NCI-H2171 (cell line): ENCODE data around the gene LIMK1.
A peak's percentile ranks its signal among the peaks of the same experiment; 100 is the strongest.

Experiments
- DNase-seq: peaks from one replicate; lab custom pipeline; 2025; lab: John Stamatoyannopoulos, UW

LIMK1 gene

GRCh38 chr7:74056096-74056915 lies 27.3 kb upstream of the LIMK1 start:
- DNase-seq = no peak

DNA sequence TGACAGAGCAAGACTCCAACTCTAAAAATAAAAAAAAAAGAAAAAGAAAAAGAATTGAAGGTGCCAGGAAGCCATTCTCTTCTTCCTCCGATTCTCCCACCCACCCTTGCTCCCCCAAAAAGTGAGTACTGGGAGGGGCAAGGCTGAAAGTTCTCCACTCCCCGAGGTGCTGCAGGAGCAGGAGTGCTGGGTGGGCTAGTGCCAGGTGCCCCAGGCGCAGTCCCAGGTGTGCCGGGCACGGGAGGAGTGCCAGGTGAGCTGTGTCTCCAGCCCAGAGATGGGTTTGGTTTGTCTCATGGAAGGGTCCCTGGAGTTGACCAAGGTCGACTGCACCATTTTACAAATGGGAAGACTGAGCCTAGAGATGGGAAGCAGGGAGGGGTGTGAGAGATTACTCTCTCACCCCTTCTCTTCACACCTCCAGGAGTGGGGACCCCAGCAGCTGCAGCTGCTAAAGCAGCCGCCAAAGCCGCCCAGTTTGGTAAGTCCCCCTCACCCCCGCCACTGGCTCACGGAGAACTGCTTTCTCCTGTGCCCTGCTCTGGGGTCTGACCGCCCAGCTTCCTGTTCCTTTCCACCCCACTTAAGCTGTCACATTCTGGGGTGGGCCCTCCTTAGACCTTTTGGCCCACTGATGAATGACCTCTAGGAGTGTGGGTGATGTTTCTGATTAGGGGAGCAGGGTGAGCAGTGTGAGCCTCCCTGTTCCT lies 26.2 kb upstream of the LIMK1 start:
- DNase-seq = no peak

DNA sequence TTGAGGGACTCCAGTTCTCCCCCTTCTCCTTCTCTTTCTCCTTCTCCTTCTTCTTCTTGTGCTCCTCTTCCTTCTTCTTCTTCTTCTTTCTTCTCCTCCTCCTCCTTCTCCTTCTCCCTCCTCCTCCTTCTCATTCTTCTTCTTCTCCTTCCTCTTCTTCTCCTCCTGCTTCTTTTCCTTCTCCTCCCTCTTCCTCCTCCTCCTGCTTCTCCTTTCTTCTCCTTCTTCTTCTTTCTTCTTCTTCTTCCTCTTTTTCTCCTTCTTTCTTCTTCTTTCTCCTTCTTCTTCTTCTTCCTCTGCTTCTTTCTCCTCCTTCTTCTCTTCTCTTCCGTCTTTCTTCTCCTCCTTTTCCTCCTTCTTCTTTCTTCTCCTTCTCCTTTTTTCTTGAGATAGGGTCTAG lies 25.6 kb upstream of the LIMK1 start:
- DNase-seq = no peak

- no peak for DNase-seq
Measured at GRCh38 chr7:74058486-74058885, 25.1 kb upstream of the LIMK1 start.

DNA sequence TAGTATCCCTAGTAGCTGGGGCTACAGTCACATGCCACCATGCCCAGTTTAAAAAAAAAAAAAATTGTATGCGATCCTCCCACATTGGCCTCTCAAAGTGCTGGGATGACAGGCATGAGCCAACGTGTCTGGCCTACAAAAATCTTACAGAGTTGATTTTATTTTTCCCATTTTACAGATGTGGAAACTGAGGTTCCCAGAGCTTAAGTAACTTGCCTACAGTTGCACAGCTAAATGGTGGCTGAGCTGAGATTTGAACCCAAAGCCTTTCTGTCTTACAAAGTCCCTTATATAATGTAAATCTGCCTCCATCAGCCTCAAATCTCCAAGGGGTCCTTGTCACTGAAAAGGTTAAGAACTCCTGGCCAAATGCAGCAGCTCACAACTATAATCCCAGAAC lies 24.6 kb upstream of the LIMK1 start:
- DNase-seq = no peak

DNA sequence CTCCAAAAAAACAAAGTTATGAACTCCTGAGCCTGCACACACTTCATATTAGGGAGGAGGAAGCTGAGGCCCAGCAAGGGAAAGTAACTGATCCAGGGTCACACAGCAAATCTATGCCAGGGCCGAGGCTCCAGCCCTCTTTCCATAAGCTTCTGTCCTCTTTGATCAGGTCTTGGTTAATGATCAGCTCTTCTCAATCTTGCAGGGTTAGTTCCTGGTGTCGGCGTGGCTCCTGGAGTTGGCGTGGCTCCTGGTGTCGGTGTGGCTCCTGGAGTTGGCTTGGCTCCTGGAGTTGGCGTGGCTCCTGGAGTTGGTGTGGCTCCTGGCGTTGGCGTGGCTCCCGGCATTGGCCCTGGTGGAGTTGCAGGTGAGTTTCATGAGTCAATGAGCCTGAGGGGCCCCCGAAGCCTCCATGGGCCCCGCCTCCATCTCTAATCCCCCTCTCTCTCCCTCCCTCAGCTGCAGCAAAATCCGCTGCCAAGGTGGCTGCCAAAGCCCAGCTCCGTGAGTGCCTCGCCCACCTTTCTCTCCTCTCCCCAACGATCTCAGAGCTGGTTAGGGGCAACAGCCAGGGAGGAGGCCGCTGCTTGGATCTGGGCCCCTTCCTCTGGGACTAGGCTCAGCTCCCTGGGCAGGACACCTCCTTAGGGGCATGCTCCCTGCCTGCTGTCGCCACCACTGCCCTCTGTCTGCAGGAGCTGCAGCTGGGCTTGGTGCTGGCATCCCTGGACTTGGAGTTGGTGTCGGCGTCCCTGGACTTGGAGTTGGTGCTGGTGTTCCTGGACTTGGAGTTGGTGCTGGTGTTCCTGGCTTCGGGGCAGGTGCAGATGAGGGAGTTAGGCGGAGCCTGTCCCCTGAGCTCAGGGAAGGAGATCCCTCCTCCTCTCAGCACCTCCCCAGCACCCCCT lies 23.7 kb upstream of the LIMK1 start:
- DNase-seq = no peak

DNA sequence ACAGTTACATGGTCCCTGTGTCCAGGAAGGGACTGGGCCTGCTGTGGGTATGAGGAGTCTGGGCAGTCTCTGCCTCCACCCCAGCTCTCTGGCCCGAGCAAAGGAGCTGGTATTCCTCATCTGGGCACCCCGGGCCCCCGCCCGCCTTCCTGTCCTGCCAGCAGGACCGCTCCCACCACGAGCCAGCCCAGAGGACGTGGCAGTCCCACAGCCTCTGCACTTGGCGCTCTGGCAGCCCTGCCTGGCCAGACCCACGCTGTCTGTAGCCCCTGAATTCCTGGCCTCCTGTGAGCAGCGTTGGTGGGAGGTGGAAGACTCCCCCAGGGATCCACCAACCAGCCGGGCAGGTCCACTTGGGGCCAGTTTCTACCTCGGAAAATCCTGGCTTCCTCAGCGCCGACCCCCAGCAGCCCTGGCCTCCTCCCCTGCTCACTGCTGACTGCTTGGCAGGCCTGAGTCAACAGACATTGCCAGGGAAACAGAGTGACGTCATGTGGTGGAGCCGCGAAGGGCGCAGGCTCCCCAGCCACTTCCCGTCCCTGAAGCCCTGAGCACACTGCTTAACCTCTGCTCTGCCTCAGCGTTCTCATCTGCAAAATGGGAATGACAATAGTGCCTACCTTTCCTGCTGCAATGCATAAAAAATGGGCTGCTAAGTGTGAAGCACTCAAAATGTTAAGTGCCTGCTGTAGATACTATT lies 21.6 kb upstream of the LIMK1 start:
- DNase-seq = no peak

- DNase-seq = no peak
Measured at GRCh38 chr7:74063223-74063641, 20.4 kb upstream of the LIMK1 start.

- no peak for DNase-seq
Measured at GRCh38 chr7:74063646-74064045, 20.0 kb upstream of the LIMK1 start.

DNA sequence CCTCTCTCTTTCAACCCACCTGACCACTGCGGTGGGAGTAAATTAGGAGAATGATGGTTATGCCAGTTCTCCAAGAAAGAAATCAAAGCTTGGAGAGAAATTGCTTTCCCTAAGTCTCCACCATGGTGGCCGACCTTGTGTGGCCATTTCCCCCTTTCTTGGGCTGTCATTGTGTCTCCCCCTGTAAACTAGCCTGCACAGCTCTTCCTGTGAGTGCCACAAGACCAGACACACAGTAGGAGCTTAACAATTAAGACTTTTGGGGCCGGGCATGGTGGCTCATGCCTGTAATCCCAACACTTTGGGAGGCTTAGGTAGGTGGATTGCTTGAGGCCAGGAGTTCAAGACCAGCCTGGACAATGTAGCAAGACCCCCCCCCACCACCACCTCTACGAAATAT lies 18.9 kb upstream of the LIMK1 start:
- DNase-seq = no peak

- DNase-seq = no peak
Measured at GRCh38 chr7:74066626-74067025, 17.0 kb upstream of the LIMK1 start.

- DNase-seq = no peak
Measured at GRCh38 chr7:74068378-74069085, 15.1 kb upstream of the LIMK1 start.

DNA sequence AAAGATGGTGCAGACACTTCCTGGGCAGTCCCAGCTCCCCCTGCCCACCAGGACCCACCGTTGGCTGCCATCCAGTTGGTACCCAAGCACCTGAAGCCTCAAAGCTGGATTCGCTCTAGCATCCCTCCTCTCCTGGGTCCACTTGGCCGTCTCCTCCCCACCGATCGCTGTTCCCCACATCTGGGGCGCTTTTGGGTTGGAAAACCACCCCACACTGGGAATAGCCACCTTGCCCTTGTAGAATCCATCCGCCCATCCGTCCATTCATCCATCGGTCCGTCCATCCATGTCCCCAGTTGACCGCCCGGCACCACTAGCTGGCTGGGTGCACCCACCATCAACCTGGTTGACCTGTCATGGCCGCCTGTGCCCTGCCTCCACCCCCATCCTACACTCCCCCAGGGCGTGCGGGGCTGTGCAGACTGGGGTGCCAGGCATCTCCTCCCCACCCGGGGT lies 14.5 kb upstream of the LIMK1 start:
- DNase-seq = no peak

DNA sequence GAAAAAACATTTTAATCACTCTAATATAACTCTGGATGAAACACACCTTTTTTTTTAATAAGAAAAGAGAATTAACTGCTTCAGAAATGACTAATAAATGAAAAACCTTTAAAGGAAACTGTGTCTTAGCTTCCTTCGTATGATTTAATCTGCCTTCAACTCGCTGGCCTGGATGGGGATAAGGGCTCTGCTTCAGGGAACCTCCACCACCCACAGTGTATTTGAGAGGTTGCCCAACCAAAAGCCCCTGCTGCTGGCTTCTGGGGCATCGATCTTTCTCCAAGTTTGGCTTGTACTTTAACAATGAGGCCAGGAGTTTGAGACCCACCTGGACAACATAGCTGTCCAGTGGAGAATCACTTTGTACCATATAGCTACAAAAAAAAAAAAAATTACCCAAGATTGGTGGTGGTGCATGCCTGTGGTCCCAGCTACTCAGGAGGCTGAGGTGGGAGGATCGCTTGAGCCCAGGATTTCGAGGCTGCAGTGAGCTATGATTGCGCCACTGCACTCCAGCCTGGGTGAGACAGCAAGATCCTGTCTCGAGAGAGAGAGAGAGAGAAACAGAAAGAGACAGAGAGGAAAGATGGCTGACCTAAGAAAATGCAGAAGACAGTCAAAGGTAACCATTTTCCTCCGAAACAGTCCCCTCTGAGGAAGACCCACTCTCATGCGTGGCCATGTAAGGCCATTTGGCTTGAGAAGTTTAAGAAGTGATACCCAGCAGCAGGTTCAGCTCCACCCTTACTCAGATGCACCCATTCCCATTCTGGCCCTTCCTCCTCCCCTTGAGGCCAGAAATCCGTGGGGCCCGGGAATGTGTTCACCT lies 13.6 kb upstream of the LIMK1 start:
- no peak for DNase-seq

GRCh38 chr7:74070619-74070921 lies 13.0 kb upstream of the LIMK1 start:
- no peak for DNase-seq

DNA sequence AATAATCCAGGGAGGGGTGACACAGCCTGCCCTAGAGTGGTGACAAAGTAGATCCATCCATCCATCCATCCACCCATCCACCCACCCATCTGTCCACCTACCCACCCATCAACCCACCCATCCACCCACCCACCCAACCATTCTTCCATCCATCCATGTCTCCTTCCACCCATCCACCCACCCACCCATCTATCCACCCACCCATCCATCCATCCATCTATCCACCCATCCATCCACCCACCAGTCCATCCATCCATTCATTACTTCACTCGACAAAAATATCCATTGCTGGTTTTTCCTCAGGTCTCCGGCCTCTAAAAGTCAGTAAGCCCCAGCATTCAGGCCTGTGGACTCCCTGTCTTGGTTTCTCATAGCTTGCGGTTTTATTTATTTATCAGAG lies 12.5 kb upstream of the LIMK1 start:
- DNase-seq = no peak

DNA sequence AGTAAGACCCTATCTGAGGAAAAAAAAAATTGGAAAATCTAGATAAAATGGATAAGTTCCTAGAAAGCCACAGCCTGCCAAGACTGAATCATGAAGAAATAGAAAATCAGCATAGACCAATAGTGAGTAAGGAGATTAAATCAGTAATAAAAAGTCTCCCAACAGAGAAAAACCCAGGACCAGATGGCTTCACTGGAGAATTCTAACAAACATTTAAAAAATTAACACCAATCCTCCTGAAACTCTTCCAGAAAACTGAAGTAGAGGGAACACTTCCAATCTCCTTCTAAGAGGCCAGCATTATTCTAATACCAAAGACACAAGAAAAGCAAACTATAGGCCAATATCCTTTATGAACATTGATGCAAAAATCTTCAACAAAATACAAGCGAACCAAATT lies 8.8 kb upstream of the LIMK1 start:
- no peak for DNase-seq

DNA sequence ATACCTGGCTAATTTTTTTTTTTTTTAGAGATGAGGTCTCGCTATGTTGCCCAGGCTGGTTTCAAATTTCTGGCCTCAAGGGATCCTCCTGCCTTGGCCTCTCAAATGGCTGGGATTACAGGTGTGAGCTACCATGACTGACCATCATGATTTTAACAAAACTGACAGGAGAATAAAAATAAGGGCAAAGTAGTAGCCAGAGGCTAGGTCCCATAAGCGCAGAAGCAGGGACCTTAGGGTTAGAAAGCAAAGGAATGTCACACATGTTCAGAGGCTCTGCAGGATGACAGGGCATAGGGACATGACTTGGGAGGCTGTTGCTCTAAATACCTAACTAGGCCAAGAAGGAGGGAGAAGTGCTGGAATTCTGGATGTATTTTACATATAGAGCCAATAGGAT lies 5.1 kb upstream of the LIMK1 start:
- DNase-seq = no peak

DNA sequence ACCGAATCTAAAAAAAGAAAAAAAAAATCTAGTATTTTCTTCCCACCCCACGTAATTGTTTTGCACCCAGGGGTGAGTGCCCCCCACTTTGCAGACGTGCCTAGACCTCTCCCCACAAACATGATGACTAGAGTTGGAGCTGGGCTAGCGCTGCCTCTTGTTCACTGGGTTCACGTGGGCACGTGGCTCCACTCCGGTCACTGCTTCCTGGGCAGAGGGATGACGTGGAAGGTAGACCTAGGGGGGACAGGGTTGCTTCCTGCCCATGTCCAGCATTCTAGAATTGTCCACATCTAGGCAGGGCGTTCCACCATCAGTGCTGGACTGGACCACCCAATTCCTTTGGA lies 861 bp upstream of the LIMK1 start:
- no peak for DNase-seq

DNA sequence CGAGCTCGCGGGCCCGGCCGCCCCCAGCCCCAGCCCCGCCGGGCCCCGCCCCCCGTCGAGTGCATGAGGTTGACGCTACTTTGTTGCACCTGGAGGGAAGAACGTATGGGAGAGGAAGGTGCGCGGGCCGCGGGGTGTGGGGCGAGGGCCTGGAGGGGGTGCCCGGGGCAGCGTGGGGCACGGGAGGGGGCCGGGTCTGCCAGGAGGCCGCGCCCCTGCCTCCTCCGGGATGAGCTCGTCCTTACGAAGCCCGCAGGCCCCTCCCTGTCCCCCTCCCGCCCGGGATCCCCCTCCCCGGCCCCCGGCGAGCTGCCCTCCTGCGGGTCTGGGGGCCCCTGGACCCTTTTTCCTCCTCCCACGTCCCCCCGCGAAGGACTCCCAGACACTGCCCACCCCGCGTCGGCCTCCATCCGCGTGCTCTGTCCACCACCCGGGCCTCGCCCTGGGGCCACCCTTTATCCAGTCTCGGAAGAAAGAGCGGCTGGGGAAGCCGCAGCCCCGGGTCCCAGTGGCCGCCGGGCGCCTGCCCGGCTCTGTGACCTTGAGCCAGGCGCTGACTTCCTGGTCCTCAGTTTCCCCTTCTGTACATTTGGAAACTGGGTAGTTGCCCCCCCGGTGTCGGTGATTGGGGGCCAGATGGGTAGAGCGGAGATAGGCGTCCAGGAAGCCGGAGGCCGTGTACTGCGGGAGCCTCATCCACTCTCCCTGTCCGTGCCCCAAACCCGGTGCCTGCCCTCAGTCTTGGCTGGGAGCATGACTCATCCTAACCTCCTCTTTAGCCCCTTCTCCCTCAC lies 521 bp downstream of the LIMK1 start:
- peak; percentile 44 for DNase-seq
